H1 (cell line): Measurements from ENCODE around the gene PDGFRA. TPM values are rescaled to one million over a fixed set of nuclear protein-coding genes. Genes with fewer than 3 reads are reported as not detected.

Experiments used
- EGR1 ChIP-seq: IDR thresholded peaks from 2 replicates; pipeline ENCODE4 v1.6.1; 2011; ENCODE audit warnings: low read depth, low read length, borderline replicate concordance
- JUND ChIP-seq: IDR thresholded peaks from 2 replicates; pipeline ENCODE4 v1.6.1; 2011; ENCODE audit warnings: mild to moderate bottlenecking, improper control_type of control experiment, low read length
- KDM1A ChIP-seq: fragments of 200-600, 300-600 bp; sonication (generic); IDR thresholded peaks from 2 replicates; pipeline ENCODE4 v1.7.1; 2016; ENCODE audit warnings: mild to moderate bottlenecking, low read length, borderline replicate concordance
- POLR2A ChIP-seq, 2 experiments: IDR thresholded peaks; 1 replicate in 1 of 2; 2 replicates in 1 of 2; pipeline ENCODE4 v1.6.1; 2011; ENCODE audit warnings: low read depth in 2 of 2, low read length in 2 of 2, mild to moderate bottlenecking in 2 of 2; ENCODE audit errors: control extremely low read depth in 1 of 2
- SP1 ChIP-seq: IDR thresholded peaks from 2 replicates; pipeline ENCODE4 v1.6.1; 2011; ENCODE audit warnings: low read depth, low read length
- SUZ12 ChIP-seq: fragments of 200-600 bp; sonication (generic); IDR thresholded peaks from 2 replicates; pipeline ENCODE4 v1.6.1; 2012; ENCODE audit warnings: mild to moderate bottlenecking, inconsistent platforms, low read length, moderate library complexity, mixed read lengths
- YY1 ChIP-seq: IDR thresholded peaks from 2 replicates; pipeline ENCODE4 v1.6.1; 2011; ENCODE audit warnings: low read depth, mild to moderate bottlenecking, low read length
- polyA plus RNA-seq, 7 experiments: library from polyadenylated mRNA; depleted of rRNA in 3 of 7; stranded (reverse) in 5 of 7; unstranded in 2 of 7; fragments of >200 nt in 5 of 7; fragments of 200-250 nt in 2 of 7; gene quantifications; 1 replicate in 5 of 7; 2 replicates in 1 of 7; 4 replicates in 1 of 7; pipeline versions ENCODE4 v1.2.1 to v1.2.3, GENCODE V29; 2011 to 2013; ENCODE audit warnings: missing spikeins in 2 of 7, mixed read lengths in 2 of 7
- total RNA-seq: library from RNA; stranded (reverse); fragmentation: NEBNext Ultra II Directional; extraction: Animal tissue kit (Norgen Biotek cat#: 25700); gene quantifications from 2 replicates; pipeline ENCODE4 v1.2.1, GENCODE V29; 2021
- TF ChIP-seq, protein P1 (sequence below): fragments of 300-600 bp; sonication (generic); IDR thresholded peaks from 2 replicates; pipeline ENCODE4 v1.7.1; 2012; ENCODE audit warnings: low read length, moderate library complexity, mild to moderate bottlenecking, inconsistent platforms; ENCODE audit not compliant: insufficient replicate concordance

The PDGFRA gene
- total and polyA plus RNA-seq, 2 of the 8 experiments (the other 6 are each of a cell fraction or from before 2014, with no cell fraction given): 1.4 to 3.4 TPM

GRCh38 chr4:54213761-54214160 is 15.3 kb upstream of the PDGFRA start (continued):
- TF ChIP-seq SUZ12 (no peak), YY1 (no peak), KDM1A (no peak), SP1 (no peak), POLR2A (IDR thresholded peaks at IDR 0.05; ENCODE audit: control extremely low read depth in 1 of 2, low read depth in 2 of 2, low read length in 2 of 2) (no peak), JUND (no peak), EGR1 (no peak)
- TF ChIP-seq, protein P1, sequence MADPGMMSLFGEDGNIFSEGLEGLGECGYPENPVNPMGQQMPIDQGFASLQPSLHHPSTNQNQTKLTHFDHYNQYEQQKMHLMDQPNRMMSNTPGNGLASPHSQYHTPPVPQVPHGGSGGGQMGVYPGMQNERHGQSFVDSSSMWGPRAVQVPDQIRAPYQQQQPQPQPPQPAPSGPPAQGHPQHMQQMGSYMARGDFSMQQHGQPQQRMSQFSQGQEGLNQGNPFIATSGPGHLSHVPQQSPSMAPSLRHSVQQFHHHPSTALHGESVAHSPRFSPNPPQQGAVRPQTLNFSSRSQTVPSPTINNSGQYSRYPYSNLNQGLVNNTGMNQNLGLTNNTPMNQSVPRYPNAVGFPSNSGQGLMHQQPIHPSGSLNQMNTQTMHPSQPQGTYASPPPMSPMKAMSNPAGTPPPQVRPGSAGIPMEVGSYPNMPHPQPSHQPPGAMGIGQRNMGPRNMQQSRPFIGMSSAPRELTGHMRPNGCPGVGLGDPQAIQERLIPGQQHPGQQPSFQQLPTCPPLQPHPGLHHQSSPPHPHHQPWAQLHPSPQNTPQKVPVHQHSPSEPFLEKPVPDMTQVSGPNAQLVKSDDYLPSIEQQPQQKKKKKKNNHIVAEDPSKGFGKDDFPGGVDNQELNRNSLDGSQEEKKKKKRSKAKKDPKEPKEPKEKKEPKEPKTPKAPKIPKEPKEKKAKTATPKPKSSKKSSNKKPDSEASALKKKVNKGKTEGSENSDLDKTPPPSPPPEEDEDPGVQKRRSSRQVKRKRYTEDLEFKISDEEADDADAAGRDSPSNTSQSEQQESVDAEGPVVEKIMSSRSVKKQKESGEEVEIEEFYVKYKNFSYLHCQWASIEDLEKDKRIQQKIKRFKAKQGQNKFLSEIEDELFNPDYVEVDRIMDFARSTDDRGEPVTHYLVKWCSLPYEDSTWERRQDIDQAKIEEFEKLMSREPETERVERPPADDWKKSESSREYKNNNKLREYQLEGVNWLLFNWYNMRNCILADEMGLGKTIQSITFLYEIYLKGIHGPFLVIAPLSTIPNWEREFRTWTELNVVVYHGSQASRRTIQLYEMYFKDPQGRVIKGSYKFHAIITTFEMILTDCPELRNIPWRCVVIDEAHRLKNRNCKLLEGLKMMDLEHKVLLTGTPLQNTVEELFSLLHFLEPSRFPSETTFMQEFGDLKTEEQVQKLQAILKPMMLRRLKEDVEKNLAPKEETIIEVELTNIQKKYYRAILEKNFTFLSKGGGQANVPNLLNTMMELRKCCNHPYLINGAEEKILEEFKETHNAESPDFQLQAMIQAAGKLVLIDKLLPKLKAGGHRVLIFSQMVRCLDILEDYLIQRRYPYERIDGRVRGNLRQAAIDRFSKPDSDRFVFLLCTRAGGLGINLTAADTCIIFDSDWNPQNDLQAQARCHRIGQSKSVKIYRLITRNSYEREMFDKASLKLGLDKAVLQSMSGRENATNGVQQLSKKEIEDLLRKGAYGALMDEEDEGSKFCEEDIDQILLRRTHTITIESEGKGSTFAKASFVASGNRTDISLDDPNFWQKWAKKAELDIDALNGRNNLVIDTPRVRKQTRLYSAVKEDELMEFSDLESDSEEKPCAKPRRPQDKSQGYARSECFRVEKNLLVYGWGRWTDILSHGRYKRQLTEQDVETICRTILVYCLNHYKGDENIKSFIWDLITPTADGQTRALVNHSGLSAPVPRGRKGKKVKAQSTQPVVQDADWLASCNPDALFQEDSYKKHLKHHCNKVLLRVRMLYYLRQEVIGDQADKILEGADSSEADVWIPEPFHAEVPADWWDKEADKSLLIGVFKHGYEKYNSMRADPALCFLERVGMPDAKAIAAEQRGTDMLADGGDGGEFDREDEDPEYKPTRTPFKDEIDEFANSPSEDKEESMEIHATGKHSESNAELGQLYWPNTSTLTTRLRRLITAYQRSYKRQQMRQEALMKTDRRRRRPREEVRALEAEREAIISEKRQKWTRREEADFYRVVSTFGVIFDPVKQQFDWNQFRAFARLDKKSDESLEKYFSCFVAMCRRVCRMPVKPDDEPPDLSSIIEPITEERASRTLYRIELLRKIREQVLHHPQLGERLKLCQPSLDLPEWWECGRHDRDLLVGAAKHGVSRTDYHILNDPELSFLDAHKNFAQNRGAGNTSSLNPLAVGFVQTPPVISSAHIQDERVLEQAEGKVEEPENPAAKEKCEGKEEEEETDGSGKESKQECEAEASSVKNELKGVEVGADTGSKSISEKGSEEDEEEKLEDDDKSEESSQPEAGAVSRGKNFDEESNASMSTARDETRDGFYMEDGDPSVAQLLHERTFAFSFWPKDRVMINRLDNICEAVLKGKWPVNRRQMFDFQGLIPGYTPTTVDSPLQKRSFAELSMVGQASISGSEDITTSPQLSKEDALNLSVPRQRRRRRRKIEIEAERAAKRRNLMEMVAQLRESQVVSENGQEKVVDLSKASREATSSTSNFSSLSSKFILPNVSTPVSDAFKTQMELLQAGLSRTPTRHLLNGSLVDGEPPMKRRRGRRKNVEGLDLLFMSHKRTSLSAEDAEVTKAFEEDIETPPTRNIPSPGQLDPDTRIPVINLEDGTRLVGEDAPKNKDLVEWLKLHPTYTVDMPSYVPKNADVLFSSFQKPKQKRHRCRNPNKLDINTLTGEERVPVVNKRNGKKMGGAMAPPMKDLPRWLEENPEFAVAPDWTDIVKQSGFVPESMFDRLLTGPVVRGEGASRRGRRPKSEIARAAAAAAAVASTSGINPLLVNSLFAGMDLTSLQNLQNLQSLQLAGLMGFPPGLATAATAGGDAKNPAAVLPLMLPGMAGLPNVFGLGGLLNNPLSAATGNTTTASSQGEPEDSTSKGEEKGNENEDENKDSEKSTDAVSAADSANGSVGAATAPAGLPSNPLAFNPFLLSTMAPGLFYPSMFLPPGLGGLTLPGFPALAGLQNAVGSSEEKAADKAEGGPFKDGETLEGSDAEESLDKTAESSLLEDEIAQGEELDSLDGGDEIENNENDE: no peak
- TF ChIP-seq, all 59 proteins: peak for 0
